ENCODE data around the gene CIROP.

- TF ChIP-seq CTCF (IDR thresholded peaks at IDR 0.05; ENCODE audit: low read depth, low read length) (no peak), EZH2phosphoT487 (IDR thresholded peaks at IDR 0.05; ENCODE audit: low read depth) (no peak)
Measured at GRCh38 chr14:23078692-23079116, 26.1 kb downstream of the CIROP start.

Data from OCI-LY3 (cell line).